ENCODE measurements around the gene CCDC110.

The CCDC110 gene

GRCh38 chr4:185421366-185422124 lies 50.0 kb downstream of the CCDC110 start:
- peak; percentile 43 for DNase-seq (ENCODE audit: low spot score)

DNA sequence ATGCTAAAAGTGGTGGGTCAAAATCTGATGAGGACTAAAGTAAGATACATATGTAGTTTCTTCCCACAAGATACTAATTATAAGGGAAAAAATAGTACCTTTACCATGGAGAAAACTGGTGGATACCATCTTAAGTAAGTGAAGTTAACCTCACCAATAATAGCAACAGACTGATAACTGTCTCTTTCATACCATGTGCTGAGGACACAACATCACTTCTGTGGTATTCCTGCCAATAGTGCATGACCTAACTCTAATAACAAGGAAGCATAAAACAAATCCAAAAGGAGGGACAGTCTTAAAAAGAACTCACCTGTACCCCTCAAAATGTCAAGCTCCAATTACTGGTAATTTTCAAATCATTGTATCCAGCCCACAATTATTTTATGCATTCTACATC lies 54.6 kb downstream of the CCDC110 start:
- DNase-seq (ENCODE audit: low spot score), result no peak

DNA sequence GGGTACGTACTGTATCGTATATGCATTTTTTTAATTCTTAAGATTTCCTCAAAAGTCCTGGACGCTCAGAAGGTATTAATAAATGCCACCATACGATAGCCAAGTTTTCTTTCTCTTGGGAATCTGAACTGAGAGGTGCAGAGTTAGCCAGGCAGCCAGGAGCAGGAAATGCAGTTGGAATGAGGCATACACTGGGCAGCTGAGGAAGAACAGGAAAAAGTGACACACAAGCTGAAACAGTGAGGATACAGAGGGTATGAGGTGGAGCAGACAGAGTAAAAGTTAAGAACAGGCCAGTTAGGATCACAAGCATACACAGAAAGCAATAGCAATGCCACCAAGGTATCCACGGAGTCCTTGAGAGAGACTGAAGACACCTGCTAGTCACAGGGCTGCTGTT lies 59.1 kb downstream of the CCDC110 start:
- no peak for DNase-seq (ENCODE audit: low spot score)

DNA sequence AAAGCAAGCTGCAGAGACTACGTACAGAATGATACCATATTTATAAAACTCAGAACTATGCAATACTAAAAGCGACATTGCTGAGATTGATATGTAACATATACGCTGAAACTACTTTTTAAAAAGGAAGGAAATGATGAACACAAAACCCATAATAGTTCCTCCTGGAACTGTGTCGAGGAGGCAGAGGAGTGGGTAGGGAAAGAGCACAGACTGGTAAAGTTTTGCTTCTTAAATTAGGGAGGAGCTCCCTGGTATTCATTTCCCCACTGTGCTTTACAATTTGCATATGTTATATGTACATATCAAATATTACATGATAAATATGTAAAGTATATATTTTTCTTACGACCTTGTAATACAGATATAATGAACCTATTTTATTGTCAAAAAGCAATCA lies 59.7 kb downstream of the CCDC110 start:
- no peak for DNase-seq (ENCODE audit: low spot score)

GRCh38 chr4:185408432-185408831 lies 63.1 kb downstream of the CCDC110 start:
- no peak for DNase-seq (ENCODE audit: low spot score)

DNA sequence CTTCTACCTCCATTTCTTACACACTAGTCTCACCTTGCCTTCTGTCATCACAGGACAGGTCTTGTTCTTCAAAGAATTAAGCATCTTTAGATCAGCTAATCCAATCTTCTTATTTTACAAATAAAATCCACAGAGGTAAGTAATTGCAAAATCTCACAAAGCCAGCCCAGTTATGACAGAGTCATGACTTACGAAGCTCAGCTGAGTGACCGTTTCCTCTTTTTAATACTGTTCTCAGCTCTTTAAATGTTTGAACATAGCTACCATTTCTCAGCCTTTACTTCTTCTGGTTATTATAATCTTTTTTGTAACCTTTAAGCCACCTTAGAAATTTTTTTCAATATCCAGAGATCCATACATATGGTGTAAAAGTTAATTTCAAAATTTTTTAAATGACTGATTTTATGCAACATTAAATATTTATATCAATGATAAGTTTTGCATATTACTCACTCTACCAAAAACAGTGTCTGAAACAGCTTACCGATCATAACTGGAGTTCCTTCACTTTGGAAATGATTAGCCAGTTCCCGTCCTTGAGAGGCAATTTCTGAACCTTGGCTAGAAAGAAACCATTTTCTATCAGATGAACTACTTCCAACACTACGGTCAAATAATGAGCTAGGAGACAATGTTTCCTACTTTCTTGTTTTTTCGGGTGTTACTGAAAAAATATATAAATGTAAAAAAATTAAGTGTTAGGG lies 66.1 kb downstream of the CCDC110 start:
- DNase-seq (ENCODE audit: low spot score), result no peak

- no peak for DNase-seq (ENCODE audit: low spot score)
These were observed 67.5 kb downstream of the CCDC110 start for GRCh38 chr4:185404031-185404430.

DNA sequence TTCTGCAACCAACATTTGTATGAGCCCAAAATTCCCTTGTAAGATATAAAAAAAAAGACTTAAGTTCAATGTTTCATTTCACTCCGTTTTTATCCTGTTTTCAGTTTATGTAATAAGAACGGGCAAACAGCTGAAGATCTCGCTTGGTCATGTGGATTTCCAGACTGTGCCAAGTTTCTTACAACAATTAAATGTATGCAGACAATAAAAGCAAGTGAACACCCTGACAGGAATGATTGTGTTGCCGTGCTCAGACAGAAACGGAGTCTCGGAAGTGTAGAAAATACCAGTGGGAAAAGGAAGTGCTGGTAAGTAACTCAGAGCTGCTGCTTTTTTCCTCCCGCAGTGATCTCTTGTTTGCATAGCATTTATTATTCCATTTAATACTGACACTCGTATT lies 72.1 kb downstream of the CCDC110 start:
- no peak for DNase-seq (ENCODE audit: low spot score)

GRCh38 chr4:185398618-185399017 lies 72.9 kb downstream of the CCDC110 start:
- DNase-seq (ENCODE audit: low spot score), result no peak

- DNase-seq (ENCODE audit: low spot score), result peak; percentile 44
These were observed 74.7 kb downstream of the CCDC110 start, which contains the start of gene ANKRD37 for GRCh38 chr4:185396724-185397385. Gene ANKRD37 (plus strand): TSS chr4:185396841. CDS start chr4:185396924, 83 bp downstream.

GRCh38 chr4:185395956-185396723 lies 75.4 kb downstream of the CCDC110 start:
- peak; percentile 100 for DNase-seq (ENCODE audit: low spot score)

- no peak for DNase-seq (ENCODE audit: low spot score)
These were observed 76.1 kb downstream of the CCDC110 start, which contains the start of gene LRP2BP for GRCh38 chr4:185395238-185395955. Gene LRP2BP (minus strand): TSS chr4:185395924. CDS start chr4:185378186, 17,738 bp downstream.
